ENCODE data around the gene JMJD8. TPM values are rescaled to one million over a fixed set of nuclear protein-coding genes. Genes with fewer than 3 reads are reported as not detected.

The JMJD8 gene
- total and polyA plus RNA-seq, 10 of the 15 experiments (the other 5 are each of a cell fraction or from before 2014, with no cell fraction given), result 1.00 to 50.4 (median 30.7) TPM

- ATAC-seq (no peak), DNase-seq (ENCODE audit: low read depth, low spot score) (no peak), FAIRE-seq (no peak)
- Histone ChIP-seq H3K27me3 (replicated peaks in 1 of 2; ENCODE audit: control insufficient read depth in 2 of 2, insufficient read depth in 2 of 2, low read length in 1 of 2) (no peaks in the 10 kb centered on the region), H3K79me2 (ENCODE audit: control insufficient read depth, insufficient read depth, low read length) (peaks cover 42% of the 10 kb centered on the region), H2AFZ (ENCODE audit: control insufficient read depth, low read depth, low read length) (no peak overlapping the region), H3K4me2 (ENCODE audit: control insufficient read depth, insufficient read depth) (no peak overlapping the region), H3K4me1 (ENCODE audit: control insufficient read depth, insufficient read depth, low read length) (peaks cover 13% of the 10 kb centered on the region), H3K36me3 (ENCODE audit: control insufficient read depth in 2 of 2, insufficient read depth in 2 of 2, low read length in 1 of 2) (peaks cover 0 to 2% of the 10 kb centered on the region in 2 experiments; a peak in 3 of 4 replicates), H3K4me3 (no peak overlapping the region), H3K27ac (ENCODE audit: control insufficient read depth, insufficient read depth) (no peak overlapping the region), H4K20me1 (ENCODE audit: control insufficient read depth, insufficient read depth) (no peaks in the 10 kb centered on the region), H3K9me3 (replicated peaks; ENCODE audit: control insufficient read depth, insufficient read depth, low read length) (no peaks in the 10 kb centered on the region), H3K9ac (ENCODE audit: control insufficient read depth, insufficient read depth, low read length) (no peak overlapping the region)
- BruUV-seq (replicated peaks), result no TSS peak
- in situ Hi-C loops (cut with MboI), result no loop called here
- ChIA-PET CTCF (interaction anchor here (1.4 kb wide), 1 partner anchor 9 kb away, joined by 4 read pairs; no protein-coding TSS in a partner anchor), POLR2A (no interaction called here), RAD21 (ENCODE audit: unreplicated experiment) (no interaction called here), SMC1A (ENCODE audit: uncharacterized antibody, unreplicated experiment) (no interaction called here)
- intact Hi-C loops (cut with micrococcal nuclease; ENCODE audit: unreplicated experiment), result loop anchor here (5.0 kb wide), 2 partner anchors 43 to 112 kb away; partner anchors contain the start of genes CAPN15, JMJD8 and STUB1
- WGBS (ENCODE audit: insufficient coverage, insufficient replicate concordance, low lambda C conversion rate, missing lambda C conversion rate), result 43% methylated on average over 9 of the region's 9 CpGs
- TF ChIP-seq BRCA1 (IDR thresholded peaks at IDR 0.05; ENCODE audit: low read depth, low read length) (no peak), NFYA (IDR thresholded peaks at IDR 0.05; ENCODE audit: borderline replicate concordance, low read depth, low read length) (no peak), ZBTB40 (IDR thresholded peaks at IDR 0.05; ENCODE audit: borderline replicate concordance) (no peak), BMI1 (IDR thresholded peaks at IDR 0.05; ENCODE audit: borderline replicate concordance) (no peak), NFIC (IDR thresholded peaks at IDR 0.05; ENCODE audit: low read depth, low read length) (no peak), IKZF1 (conservative IDR thresholded peaks at IDR 0.05) (no peak), ATF7 (IDR thresholded peaks at IDR 0.05; ENCODE audit: low read depth) (no peak), TARDBP (IDR thresholded peaks at IDR 0.05; ENCODE audit: borderline replicate concordance) (no peak), SMAD5 (IDR thresholded peaks at IDR 0.05; ENCODE audit: low read depth) (no peak), FOXM1 (IDR thresholded peaks at IDR 0.05; ENCODE audit: low read depth, low read length) (no peak), ZSCAN29 (IDR thresholded peaks at IDR 0.05) (no peak), SPI1 (IDR thresholded peaks at IDR 0.05; ENCODE audit: borderline replicate concordance, insufficient read depth, low read depth, low read length) (no peak)
- TF ChIP-seq, protein P1, sequence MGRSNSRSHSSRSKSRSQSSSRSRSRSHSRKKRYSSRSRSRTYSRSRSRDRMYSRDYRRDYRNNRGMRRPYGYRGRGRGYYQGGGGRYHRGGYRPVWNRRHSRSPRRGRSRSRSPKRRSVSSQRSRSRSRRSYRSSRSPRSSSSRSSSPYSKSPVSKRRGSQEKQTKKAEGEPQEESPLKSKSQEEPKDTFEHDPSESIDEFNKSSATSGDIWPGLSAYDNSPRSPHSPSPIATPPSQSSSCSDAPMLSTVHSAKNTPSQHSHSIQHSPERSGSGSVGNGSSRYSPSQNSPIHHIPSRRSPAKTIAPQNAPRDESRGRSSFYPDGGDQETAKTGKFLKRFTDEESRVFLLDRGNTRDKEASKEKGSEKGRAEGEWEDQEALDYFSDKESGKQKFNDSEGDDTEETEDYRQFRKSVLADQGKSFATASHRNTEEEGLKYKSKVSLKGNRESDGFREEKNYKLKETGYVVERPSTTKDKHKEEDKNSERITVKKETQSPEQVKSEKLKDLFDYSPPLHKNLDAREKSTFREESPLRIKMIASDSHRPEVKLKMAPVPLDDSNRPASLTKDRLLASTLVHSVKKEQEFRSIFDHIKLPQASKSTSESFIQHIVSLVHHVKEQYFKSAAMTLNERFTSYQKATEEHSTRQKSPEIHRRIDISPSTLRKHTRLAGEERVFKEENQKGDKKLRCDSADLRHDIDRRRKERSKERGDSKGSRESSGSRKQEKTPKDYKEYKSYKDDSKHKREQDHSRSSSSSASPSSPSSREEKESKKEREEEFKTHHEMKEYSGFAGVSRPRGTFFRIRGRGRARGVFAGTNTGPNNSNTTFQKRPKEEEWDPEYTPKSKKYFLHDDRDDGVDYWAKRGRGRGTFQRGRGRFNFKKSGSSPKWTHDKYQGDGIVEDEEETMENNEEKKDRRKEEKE (IDR thresholded peaks at IDR 0.05), result no peak
- TF ChIP-seq, protein P2, sequence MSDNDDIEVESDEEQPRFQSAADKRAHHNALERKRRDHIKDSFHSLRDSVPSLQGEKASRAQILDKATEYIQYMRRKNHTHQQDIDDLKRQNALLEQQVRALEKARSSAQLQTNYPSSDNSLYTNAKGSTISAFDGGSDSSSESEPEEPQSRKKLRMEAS (IDR thresholded peaks at IDR 0.05; ENCODE audit: low read depth, low read length), result no peak
- TF ChIP-seq, protein P3, sequence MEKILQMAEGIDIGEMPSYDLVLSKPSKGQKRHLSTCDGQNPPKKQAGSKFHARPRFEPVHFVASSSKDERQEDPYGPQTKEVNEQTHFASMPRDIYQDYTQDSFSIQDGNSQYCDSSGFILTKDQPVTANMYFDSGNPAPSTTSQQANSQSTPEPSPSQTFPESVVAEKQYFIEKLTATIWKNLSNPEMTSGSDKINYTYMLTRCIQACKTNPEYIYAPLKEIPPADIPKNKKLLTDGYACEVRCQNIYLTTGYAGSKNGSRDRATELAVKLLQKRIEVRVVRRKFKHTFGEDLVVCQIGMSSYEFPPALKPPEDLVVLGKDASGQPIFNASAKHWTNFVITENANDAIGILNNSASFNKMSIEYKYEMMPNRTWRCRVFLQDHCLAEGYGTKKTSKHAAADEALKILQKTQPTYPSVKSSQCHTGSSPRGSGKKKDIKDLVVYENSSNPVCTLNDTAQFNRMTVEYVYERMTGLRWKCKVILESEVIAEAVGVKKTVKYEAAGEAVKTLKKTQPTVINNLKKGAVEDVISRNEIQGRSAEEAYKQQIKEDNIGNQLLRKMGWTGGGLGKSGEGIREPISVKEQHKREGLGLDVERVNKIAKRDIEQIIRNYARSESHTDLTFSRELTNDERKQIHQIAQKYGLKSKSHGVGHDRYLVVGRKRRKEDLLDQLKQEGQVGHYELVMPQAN (conservative IDR thresholded peaks at IDR 0.05), result no peak
Measured at GRCh38 chr16:638836-639235, 45.3 kb downstream of the JMJD8 start.
